Measurements from ENCODE around the gene LGR5. TPM values are rescaled to one million over a fixed set of nuclear protein-coding genes. Genes with fewer than 3 reads are reported as not detected.

LGR5 gene
- total and polyA plus RNA-seq, 2 of the 13 experiments (the other 11 are each of a cell fraction or from before 2014, with no cell fraction given) = 37.0 to 121 TPM

- TF ChIP-seq ZBTB40 (IDR thresholded peaks at IDR 0.05) = no peak
- 0 out of 2 replicates have a peak, but pooled peaks have one; percentile 4 for TF ChIP-seq ZBTB40 (CRISPR knock-in tag; IDR thresholded peaks at IDR 0.05)
- 0 out of 2 replicates have a peak, but pooled peaks have one; percentile 20 for TF ChIP-seq RERE (CRISPR knock-in tag; IDR thresholded peaks at IDR 0.05; ENCODE audit: low read depth)
- peak; percentile 18 for TF ChIP-seq TEAD3 (CRISPR knock-in tag; optimal IDR thresholded peaks at IDR 0.05; ENCODE audit: borderline replicate concordance)
- 0 out of 2 replicates have a peak, but pooled peaks have one; percentile 24 for TF ChIP-seq ZNF678 (CRISPR knock-in tag; IDR thresholded peaks at IDR 0.05)
- 0 out of 2 replicates have a peak, but pooled peaks have one; percentile 51 for TF ChIP-seq MAF1 (CRISPR knock-in tag; IDR thresholded peaks at IDR 0.05; ENCODE audit: borderline replicate concordance)
- TF ChIP-seq, protein P1, sequence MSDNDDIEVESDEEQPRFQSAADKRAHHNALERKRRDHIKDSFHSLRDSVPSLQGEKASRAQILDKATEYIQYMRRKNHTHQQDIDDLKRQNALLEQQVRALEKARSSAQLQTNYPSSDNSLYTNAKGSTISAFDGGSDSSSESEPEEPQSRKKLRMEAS (IDR thresholded peaks at IDR 0.05) = peak; percentile 70
- TF ChIP-seq, protein P2, sequence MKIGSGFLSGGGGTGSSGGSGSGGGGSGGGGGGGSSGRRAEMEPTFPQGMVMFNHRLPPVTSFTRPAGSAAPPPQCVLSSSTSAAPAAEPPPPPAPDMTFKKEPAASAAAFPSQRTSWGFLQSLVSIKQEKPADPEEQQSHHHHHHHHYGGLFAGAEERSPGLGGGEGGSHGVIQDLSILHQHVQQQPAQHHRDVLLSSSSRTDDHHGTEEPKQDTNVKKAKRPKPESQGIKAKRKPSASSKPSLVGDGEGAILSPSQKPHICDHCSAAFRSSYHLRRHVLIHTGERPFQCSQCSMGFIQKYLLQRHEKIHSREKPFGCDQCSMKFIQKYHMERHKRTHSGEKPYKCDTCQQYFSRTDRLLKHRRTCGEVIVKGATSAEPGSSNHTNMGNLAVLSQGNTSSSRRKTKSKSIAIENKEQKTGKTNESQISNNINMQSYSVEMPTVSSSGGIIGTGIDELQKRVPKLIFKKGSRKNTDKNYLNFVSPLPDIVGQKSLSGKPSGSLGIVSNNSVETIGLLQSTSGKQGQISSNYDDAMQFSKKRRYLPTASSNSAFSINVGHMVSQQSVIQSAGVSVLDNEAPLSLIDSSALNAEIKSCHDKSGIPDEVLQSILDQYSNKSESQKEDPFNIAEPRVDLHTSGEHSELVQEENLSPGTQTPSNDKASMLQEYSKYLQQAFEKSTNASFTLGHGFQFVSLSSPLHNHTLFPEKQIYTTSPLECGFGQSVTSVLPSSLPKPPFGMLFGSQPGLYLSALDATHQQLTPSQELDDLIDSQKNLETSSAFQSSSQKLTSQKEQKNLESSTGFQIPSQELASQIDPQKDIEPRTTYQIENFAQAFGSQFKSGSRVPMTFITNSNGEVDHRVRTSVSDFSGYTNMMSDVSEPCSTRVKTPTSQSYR (CRISPR knock-in tag; IDR thresholded peaks at IDR 0.05; ENCODE audit: borderline replicate concordance) = 0 out of 2 replicates have a peak, but pooled peaks have one; percentile 23
Measured at GRCh38 chr12:71439613-71440344, at the start of gene LGR5 (continued).
